GM13977 (cell line): ENCODE results near the gene MAD1L1.
"Not testable (repeated sequence)": the region's sequence is repeated elsewhere in the genome, so short reads cannot be mapped to it uniquely, and the experiment has no call there.

Experiments used
- DNase-seq: peaks from one replicate; pipeline ENCODE4 v3.0.0; 2012; ENCODE audit warnings: low spot score
- CTCF ChIP-seq: IDR thresholded peaks from 2 replicates; pipeline ENCODE4 v1.5.1; 2012; ENCODE audit warnings: mild to moderate bottlenecking, control low read depth; ENCODE audit not compliant: insufficient read depth; ENCODE audit errors: extremely low read depth, missing control alignments
- in situ Hi-C: fragments of 300-500 bp; cut with MboI; formaldehyde crosslinking; loops from one replicate; pipeline ENCODE4 v1.12.0; 2022; ENCODE audit warnings: low sequenced_read_pairs, low pct_unique_long_range_greater_than_20kb, mixed read lengths, inconsistent platforms; ENCODE audit not compliant: unreplicated experiment

The MAD1L1 gene

GRCh38 chr7:2165239-2165609, 67.5 kb downstream of the MAD1L1 start:
- in situ Hi-C loops: no loop called here
- no peak for TF ChIP-seq CTCF
- no peak for DNase-seq

- in situ Hi-C loops: no loop called here
- TF ChIP-seq CTCF: no peak
- DNase-seq: no peak
Measured at GRCh38 chr7:2164646-2165045, 68.1 kb downstream of the MAD1L1 start.

GRCh38 chr7:2163600-2164555, 68.9 kb downstream of the MAD1L1 start:
- TF ChIP-seq CTCF: no peak
- no peak for DNase-seq
- in situ Hi-C loops: no loop called here

GRCh38 chr7:2162959-2163358, 69.8 kb downstream of the MAD1L1 start:
- TF ChIP-seq CTCF: no peak
- in situ Hi-C loops: no loop called here
- no peak for DNase-seq

GRCh38 chr7:2162004-2162902, 70.5 kb downstream of the MAD1L1 start:
- in situ Hi-C loops, DNase-seq: not testable (repeated sequence)

- in situ Hi-C loops: no loop called here
- DNase-seq: no peak
- no peak for TF ChIP-seq CTCF
Measured at GRCh38 chr7:2159176-2159520, 73.6 kb downstream of the MAD1L1 start.
